ENCODE measurements around the gene FBLN1.

DNA sequence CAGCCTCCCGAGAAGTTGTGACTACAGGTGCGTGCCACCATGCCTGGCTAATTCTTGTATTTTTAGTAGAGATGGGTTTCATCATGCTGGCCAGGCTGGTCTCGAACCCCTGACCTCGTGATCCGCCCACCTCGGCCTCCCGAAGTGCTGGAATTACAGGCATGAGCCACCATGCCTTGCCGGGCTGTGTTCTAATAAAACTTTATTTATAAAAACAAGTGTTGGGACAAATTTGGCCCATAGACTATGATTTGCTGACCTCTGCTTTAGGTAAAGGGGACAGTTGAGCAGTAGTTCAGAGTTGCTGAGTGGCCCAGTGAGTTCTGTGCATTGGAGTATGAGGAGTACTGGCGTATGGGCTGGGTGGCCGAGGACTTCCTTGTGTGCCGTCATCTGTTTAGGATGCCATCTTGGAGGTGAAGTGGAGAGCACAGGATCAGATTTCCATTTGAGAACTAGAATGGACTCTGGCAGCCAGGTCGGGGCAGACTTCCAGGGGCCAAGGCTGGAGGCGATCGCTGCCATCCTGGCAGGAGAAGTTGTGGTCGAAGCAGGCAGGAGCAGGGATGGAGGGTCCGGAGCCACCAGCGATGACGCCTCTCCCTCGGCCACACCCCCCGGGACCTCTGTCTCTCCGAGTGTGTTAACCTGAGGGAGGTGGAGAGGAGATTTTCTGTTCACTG is 43.8 kb downstream of the FBLN1 start:
- no peak for TF ChIP-seq EP300 (IDR thresholded peaks at IDR 0.05; ENCODE audit: low read depth)
- TF ChIP-seq, protein P1, sequence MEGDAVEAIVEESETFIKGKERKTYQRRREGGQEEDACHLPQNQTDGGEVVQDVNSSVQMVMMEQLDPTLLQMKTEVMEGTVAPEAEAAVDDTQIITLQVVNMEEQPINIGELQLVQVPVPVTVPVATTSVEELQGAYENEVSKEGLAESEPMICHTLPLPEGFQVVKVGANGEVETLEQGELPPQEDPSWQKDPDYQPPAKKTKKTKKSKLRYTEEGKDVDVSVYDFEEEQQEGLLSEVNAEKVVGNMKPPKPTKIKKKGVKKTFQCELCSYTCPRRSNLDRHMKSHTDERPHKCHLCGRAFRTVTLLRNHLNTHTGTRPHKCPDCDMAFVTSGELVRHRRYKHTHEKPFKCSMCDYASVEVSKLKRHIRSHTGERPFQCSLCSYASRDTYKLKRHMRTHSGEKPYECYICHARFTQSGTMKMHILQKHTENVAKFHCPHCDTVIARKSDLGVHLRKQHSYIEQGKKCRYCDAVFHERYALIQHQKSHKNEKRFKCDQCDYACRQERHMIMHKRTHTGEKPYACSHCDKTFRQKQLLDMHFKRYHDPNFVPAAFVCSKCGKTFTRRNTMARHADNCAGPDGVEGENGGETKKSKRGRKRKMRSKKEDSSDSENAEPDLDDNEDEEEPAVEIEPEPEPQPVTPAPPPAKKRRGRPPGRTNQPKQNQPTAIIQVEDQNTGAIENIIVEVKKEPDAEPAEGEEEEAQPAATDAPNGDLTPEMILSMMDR (IDR thresholded peaks at IDR 0.05): no peak
- TF ChIP-seq POLR2AphosphoS5 (IDR thresholded peaks at IDR 0.05): no peak
- TF ChIP-seq POLR2A (IDR thresholded peaks at IDR 0.05): no peak

Measured in transverse colon (tissue), 4 donors.